EL (cell line): Measurements from ENCODE around the gene LUC7L2.
"Not testable (repeated sequence)": the region's sequence is repeated elsewhere in the genome, so short reads cannot be mapped to it uniquely, and the experiment has no call there.

ENCODE experiments used
- DNase-seq: peaks from one replicate; pipeline ENCODE4 v3.0.0-alpha.2; 2016

LUC7L2 gene

GRCh38 chr7:139357729-139358506 is 1.8 kb upstream of the LUC7L2 start:
- DNase-seq: not testable (repeated sequence)

GRCh38 chr7:139358541-139359365 is 941 bp upstream of the LUC7L2 start:
- peak; percentile 31 for DNase-seq

GRCh38 chr7:139360210-139360947 is 685 bp downstream of the LUC7L2 start:
- peak; percentile 93 for DNase-seq

GRCh38 chr7:139360948-139361307 is 1.2 kb downstream of the LUC7L2 start:
- no peak for DNase-seq

DNA sequence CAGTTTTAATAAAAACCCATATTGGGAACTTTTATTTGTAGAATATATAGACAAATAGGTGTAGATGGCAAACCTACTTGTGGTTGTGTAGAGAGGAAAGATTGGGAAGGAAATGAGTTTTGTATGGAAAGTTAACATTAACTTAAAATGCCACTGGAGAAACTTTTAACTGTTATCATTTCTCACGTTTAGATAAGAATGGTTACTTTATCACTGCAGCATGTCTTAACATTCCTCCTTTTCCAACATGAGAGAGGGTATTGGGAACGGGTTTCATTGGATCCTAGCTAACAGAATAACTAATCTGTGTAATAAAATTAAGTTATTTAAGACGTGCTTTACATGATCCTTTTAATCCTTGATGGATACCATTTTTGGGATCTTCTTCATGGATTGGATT is 1.8 kb downstream of the LUC7L2 start:
- no peak for DNase-seq

- DNase-seq: no peak
Measured at GRCh38 chr7:139362302-139362701, 2.6 kb downstream of the LUC7L2 start.

DNA sequence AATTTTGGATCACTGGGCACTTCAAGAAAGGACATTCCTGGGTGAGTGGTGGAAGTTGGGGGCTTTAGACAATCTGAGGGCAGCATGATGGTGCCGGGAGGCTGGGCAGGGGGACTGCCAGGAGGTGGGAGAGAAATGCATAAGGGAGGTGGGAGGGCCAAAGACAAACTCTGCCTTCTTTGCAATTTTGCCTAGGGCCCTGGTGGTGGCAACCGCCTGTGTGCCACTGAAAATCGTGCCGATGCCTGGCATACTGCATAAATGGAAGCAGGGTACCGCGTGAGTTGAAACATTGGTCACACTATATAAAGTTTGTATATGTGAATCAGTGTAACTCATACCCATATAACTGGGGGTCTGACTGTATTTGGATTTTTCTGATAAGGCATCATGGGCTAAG is 3.3 kb downstream of the LUC7L2 start:
- no peak for DNase-seq

GRCh38 chr7:139365336-139365735 is 5.6 kb downstream of the LUC7L2 start:
- no peak for DNase-seq

- no peak for DNase-seq
Measured at GRCh38 chr7:139366400-139366799, 6.7 kb downstream of the LUC7L2 start.

DNA sequence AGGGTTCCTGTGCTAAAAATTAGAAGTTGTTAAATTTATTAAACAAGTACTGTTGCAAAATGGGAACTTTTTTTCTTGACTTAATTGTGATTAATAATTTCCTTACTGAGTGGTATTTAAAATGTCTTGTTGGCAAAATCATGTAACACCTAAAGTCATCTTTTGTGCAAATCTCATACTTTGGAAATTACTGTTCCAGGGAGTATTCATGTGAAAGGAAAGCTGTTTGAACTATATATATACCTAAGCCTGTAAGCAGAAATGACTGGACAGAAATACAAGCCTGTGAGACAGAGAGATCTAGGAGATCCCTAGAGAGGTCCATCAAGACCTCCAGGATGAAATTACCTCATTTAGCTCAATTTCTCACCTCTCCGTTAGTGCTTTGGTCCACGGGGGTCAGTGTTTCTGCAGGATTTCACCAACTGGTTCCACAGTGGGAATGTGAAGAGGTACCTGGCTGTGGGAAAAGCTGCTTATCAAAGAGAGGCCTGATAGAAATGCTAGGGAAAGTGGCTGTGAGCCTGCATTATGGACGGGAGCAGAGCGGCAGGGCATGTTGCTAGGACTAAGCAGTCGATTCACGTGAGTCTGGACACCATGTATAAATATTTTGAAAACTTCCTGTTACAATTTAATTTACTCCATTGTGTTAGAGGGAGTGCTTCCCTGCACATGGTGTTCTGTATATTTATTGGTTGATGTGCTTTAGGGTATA is 7.9 kb downstream of the LUC7L2 start:
- DNase-seq: no peak

DNA sequence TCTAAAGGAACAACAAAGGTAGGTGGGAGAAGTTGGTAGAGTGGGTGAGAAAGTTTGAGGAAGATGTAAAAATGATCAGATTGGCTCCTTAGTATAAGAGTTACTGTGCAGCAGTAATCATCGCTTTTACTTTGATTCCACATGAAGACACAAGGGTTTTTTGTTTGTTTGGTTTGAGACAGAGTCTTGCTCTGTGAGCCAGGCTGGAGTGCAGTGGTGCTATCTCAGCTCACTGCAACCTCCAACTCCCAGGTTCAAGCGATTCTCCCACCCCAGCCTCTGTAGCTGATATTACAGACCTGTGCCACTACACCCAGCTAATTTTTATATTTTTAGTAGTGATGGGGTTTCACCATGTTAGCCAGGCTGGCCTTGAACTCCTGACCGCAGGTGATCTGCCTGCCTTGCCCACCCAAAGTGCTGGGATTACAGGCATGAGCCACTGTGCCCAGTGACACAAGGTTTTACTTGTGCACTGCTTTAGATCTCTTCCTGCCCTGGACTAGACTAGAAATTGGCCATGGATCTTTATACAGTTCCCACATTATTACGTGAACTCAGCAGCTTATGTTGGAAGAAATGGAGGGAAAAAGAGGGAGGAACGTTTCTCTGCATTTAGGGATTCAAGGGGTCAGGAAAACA is 10.7 kb downstream of the LUC7L2 start:
- no peak for DNase-seq

DNA sequence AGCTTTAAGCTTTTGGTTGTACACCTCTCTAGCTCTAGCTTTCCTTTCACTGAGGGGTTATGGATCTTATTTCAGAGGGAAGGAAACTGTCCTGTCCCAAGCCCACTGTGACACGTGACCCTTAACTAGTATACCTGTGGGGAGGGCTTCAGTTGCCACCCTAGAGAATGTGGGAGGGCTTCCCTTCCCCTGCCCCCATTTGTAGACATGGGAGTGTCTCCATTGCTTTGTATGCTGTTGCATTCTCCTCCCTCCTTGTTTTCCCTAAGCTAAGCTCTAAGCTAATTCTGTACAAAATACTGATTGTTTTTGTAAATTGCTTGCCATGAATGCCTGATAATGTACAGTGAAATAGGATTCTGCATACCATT is 11.2 kb downstream of the LUC7L2 start:
- DNase-seq: no peak

GRCh38 chr7:139374246-139374645 is 14.6 kb downstream of the LUC7L2 start:
- no peak for DNase-seq

DNA sequence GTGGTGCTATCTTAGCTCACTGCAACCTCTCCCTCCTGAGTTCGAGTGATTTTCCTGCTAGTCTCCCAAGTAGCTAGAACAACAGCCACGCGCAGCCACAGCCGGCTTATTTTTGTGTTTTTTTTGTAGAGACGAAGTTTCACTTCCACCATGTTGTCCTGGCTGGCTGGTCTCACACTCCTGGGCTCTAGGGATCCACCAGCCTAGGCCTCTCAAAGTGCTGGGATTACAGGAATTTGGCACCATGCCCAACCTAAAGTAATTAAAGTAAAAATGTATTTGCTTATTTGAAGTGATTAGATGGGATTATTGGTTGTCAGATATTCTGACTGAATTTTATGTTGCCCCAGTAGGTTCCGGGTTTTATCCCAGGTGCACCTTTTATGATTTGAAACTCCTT is 22.7 kb downstream of the LUC7L2 start:
- DNase-seq: no peak

- no peak for DNase-seq
Measured at GRCh38 chr7:139384611-139385010, 24.9 kb downstream of the LUC7L2 start.

- no peak for DNase-seq
Measured at GRCh38 chr7:139387594-139387993, 27.9 kb downstream of the LUC7L2 start.

DNA sequence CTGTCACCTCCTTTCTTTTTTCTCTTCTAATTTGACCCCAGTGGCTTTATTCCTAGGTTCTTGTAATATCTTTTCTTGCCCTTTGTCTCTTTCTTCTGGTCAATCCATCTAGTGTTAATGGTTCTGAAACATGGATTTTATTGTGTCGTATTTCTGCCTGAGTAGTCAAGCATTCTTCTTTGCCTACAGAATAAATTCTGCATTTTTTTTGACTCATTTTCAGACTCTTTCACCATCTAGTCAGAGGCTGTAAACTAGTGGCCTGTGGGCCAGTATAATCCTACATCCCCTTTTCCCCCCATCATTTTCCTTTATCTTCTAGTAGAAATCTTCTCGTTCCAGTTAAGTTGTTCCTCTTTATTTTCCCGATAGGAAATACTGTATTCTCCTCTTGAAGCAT is 29.4 kb downstream of the LUC7L2 start:
- no peak for DNase-seq

DNA sequence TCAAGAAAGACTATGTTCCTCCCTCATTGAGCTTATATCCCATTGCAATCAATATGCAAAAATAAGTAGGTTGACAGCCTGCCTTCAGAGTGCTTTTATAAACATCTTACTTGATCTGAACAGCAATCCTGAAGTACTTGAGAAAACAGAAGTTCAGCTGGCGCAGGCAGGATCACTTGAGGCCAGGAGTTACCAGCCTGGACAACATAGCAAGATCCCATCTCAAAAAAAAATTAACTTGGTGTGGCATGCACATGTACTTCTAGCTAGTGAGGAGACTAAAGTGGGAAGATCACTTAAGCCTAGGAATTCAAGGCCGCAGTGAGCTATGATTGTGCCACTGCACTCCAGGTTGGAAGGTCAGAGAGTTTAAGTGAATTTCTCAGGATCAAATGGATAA is 30.1 kb downstream of the LUC7L2 start:
- DNase-seq: no peak

DNA sequence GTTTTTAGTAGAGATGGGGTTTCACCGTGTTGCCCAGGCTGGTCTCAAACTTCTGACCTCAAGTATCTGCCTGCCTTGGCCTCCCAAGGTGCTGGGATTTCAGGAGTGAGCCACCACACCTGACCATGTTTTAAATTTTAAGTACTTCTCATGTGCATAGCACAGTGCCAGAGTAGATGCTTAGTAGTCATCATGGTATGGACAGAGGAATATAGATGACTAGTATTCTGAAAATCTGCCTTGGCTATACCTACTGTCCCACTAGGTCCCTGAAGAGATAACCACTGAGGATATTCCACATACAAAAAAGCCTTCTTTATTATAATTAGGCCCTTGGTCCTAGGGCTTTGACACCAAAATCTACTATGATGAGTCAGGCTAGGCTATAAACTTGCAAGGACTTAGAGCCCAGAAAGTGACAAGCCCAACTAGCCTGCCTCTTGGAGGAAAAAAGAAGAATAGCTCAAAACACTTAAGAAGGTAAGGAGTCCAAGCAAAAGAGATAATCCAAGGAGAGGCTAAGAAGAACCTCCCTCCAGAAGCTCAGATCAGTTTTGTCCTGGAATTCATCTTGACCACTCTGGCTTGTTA is 34.0 kb downstream of the LUC7L2 start:
- peak; percentile 10 for DNase-seq

- no peak for DNase-seq
Measured at GRCh38 chr7:139394540-139394939, 34.8 kb downstream of the LUC7L2 start.

GRCh38 chr7:139396323-139396951 is 36.7 kb downstream of the LUC7L2 start:
- DNase-seq: peak; percentile 42

DNA sequence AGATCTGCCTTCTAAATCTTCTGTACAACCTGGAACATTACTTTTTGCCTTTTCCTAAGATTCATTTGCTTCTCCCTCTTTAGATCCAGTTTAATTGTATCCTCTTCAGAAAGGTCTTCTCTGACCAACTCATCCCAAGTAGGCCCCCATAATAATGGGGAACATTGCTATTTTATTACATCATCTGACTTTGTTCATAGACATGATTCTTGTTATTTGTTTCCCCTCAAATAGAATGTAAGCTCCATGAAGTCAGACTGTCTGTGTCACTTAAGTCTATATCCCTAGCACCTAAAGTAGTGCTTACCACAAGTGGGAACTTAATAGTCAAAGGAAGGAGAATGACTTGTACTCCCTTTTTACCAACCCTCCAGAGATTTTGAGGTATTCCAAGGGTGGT is 37.5 kb downstream of the LUC7L2 start:
- no peak for DNase-seq
